ENCODE measurements around the gene CHN1.

CHN1 gene

GRCh38 chr2:174970092-174970491 lies 35.1 kb downstream of the CHN1 start:
- H3K4me3 ChIP-seq (ENCODE audit: low read length) = no peak overlapping the region
- TF ChIP-seq CTCF (IDR thresholded peaks at IDR 0.05; ENCODE audit: insufficient read depth, low read depth, low read length, missing control alignments) = no peak
- peak; percentile 21 for DNase-seq (ENCODE audit: low read depth)

- no peak for TF ChIP-seq CTCF (IDR thresholded peaks at IDR 0.05; ENCODE audit: insufficient read depth, low read depth, low read length, missing control alignments)
- no peak overlapping the region for H3K4me3 ChIP-seq (ENCODE audit: low read length)
- no peak for DNase-seq (ENCODE audit: low read depth)
Measured at GRCh38 chr2:174969091-174969734, 36.0 kb downstream of the CHN1 start.

GRCh38 chr2:174967691-174968260 lies 37.4 kb downstream of the CHN1 start:
- no peak for TF ChIP-seq CTCF (IDR thresholded peaks at IDR 0.05; ENCODE audit: insufficient read depth, low read depth, low read length, missing control alignments)
- H3K4me3 ChIP-seq (ENCODE audit: low read length) = no peak overlapping the region
- no peak for DNase-seq (ENCODE audit: low read depth)

- no peak for TF ChIP-seq CTCF (IDR thresholded peaks at IDR 0.05; ENCODE audit: insufficient read depth, low read depth, low read length, missing control alignments)
Measured at GRCh38 chr2:174967086-174967485, 38.1 kb downstream of the CHN1 start.

GRCh38 chr2:174965992-174966744 lies 39.0 kb downstream of the CHN1 start:
- no peak overlapping the region for H3K4me3 ChIP-seq (ENCODE audit: low read length)
- no peak for TF ChIP-seq CTCF (IDR thresholded peaks at IDR 0.05; ENCODE audit: insufficient read depth, low read depth, low read length, missing control alignments)
- no peak for DNase-seq (ENCODE audit: low read depth)

More at GRCh38 chr2:174967086-174967485, 38.1 kb downstream of the CHN1 start:
- no peak overlapping the region for H3K4me3 ChIP-seq (ENCODE audit: low read length)
- no peak for DNase-seq (ENCODE audit: low read depth)

GRCh38 chr2:174965551-174965950 lies 39.6 kb downstream of the CHN1 start:
- no peak for DNase-seq (ENCODE audit: low read depth)
- H3K4me3 ChIP-seq (ENCODE audit: low read length) = no peak overlapping the region
- no peak for TF ChIP-seq CTCF (IDR thresholded peaks at IDR 0.05; ENCODE audit: insufficient read depth, low read depth, low read length, missing control alignments)
